GM12878 (cell line): ENCODE results near the gene MDFIC2. TPM values are rescaled to one million over a fixed set of nuclear protein-coding genes. Genes with fewer than 3 reads are reported as not detected.
A peak's percentile ranks its signal among the peaks of the same experiment; 100 is the strongest.

Experiments used
- ATAC-seq: fragments of 200-7000 bp; cut with Tn5 transposase; 3 replicates; pipeline ENCODE4 v1.9.1; 2020; ENCODE audit warnings: mild to moderate bottlenecking, moderate library complexity
- BruUV-seq: library from RNA; stranded (reverse); fragments of 400-500 nt; replicated peaks from 2 replicates; lab custom pipeline; 2021; lab: Mats Ljungman, UMichigan
- CTCF ChIA-PET: fragments of 300-600 bp; sonication (Branson Sonifier 250); formaldehyde crosslinking; extraction: SDS; loops from one replicate; lab custom pipeline; 2021; ENCODE audit warnings: inconsistent platforms; lab: Yijun Ruan, JAX
- POLR2A ChIA-PET: fragments of 350-600 bp; formaldehyde crosslinking; extraction: SDS; loops from one replicate; lab custom pipeline; 2021; ENCODE audit warnings: inconsistent platforms; lab: Charles Lee
- RAD21 ChIA-PET: fragments of 300-600 bp; sonication (Branson Sonifier 250); formaldehyde crosslinking; loops from one replicate; lab custom pipeline; 2023; ENCODE audit warnings: antibody characterized with exemption; ENCODE audit not compliant: unreplicated experiment; lab: Charles Lee
- SMC1A ChIA-PET: fragments of 300-600 bp; sonication (Branson Sonifier 250); formaldehyde crosslinking; loops from one replicate; lab custom pipeline; 2023; ENCODE audit not compliant: unreplicated experiment, uncharacterized antibody; lab: Charles Lee
- DNase-seq: peaks from one replicate; pipeline ENCODE4 v3.0.0-alpha.2; 2011; ENCODE audit warnings: low read depth, low spot score
- FAIRE-seq: peaks from 3 replicates; lab custom pipeline; 2011; peaks lifted over from hg19 to GRCh38; lab: Jason Lieb, UNC
- H2AFZ ChIP-seq: 2 replicates; pipeline ENCODE4 v1.6.0; 2011; ENCODE audit warnings: low read depth, low read length, control low read depth; ENCODE audit not compliant: control insufficient read depth
- H3K27ac ChIP-seq: 2 replicates; pipeline ENCODE4 v1.5.1; 2011; ENCODE audit warnings: control low read depth; ENCODE audit not compliant: control insufficient read depth, insufficient read depth
- H3K27me3 ChIP-seq, 2 experiments: replicated peaks in 1 of 2; 2 replicates each; pipeline versions ENCODE4 v1.6.0 to v1.6.1; 2011; ENCODE audit warnings: low read length in 1 of 2; ENCODE audit not compliant: control insufficient read depth in 2 of 2, insufficient read depth in 2 of 2
- H3K36me3 ChIP-seq, 2 experiments: 2 replicates each; pipeline ENCODE4 v1.5.1; 2011; ENCODE audit warnings: low read length in 1 of 2; ENCODE audit not compliant: control insufficient read depth in 2 of 2, insufficient read depth in 2 of 2
- H3K4me1 ChIP-seq: 2 replicates; pipeline ENCODE4 v1.6.1; 2011; ENCODE audit warnings: mild to moderate bottlenecking, low read length, moderate library complexity, mixed read lengths; ENCODE audit not compliant: control insufficient read depth, insufficient read depth
- H3K4me2 ChIP-seq: 2 replicates; pipeline ENCODE4 v1.6.0; 2011; ENCODE audit warnings: control low read depth; ENCODE audit not compliant: control insufficient read depth, insufficient read depth
- H3K4me3 ChIP-seq: fragments of 200-600 bp; sonication (generic); 2 replicates; pipeline ENCODE4 v1.5.1; 2016
- H3K79me2 ChIP-seq: 2 replicates; pipeline ENCODE4 v1.6.0; 2011; ENCODE audit warnings: low read length; ENCODE audit not compliant: control insufficient read depth, insufficient read depth
- H3K9ac ChIP-seq: 2 replicates; pipeline ENCODE4 v1.8.0; 2011; ENCODE audit warnings: low read length, control low read depth, mixed read lengths; ENCODE audit not compliant: control insufficient read depth, insufficient read depth
- H3K9me3 ChIP-seq: replicated peaks from 3 replicates; pipeline ENCODE4 v1.5.1; 2011; ENCODE audit warnings: mild to moderate bottlenecking, low read length; ENCODE audit not compliant: control insufficient read depth, insufficient read depth
- H4K20me1 ChIP-seq: 2 replicates; pipeline ENCODE4 v1.6.0; 2011; ENCODE audit not compliant: control insufficient read depth, insufficient read depth
- ATF7 ChIP-seq: fragments of 450-650 bp; IDR thresholded peaks from 2 replicates; pipeline ENCODE4 v1.6.1; 2016; ENCODE audit warnings: low read depth, mild to moderate bottlenecking
- BMI1 ChIP-seq: fragments of 450-650 bp; IDR thresholded peaks from 2 replicates; pipeline ENCODE4 v1.6.1; 2016; ENCODE audit warnings: mild to moderate bottlenecking, moderate library complexity, borderline replicate concordance
- CREM ChIP-seq: IDR thresholded peaks from 2 replicates; pipeline ENCODE4 v1.6.1; 2014; ENCODE audit warnings: antibody characterized with exemption, low read depth
- HDGF ChIP-seq: fragments of 450-650 bp; IDR thresholded peaks from 2 replicates; pipeline ENCODE4 v1.6.1; 2016; ENCODE audit warnings: antibody characterized with exemption
- JUNB ChIP-seq: IDR thresholded peaks from 2 replicates; pipeline ENCODE4 v1.6.1; 2016; ENCODE audit warnings: antibody characterized with exemption, mild to moderate bottlenecking
- KLF5 ChIP-seq: fragments of 450-650 bp; IDR thresholded peaks from 2 replicates; pipeline ENCODE4 v1.6.1; 2014; ENCODE audit warnings: mild to moderate bottlenecking; ENCODE audit not compliant: partially characterized antibody
- MEF2A ChIP-seq: IDR thresholded peaks from 2 replicates; pipeline ENCODE4 v1.6.1; 2011; ENCODE audit warnings: low read depth, mild to moderate bottlenecking, low read length, moderate library complexity; ENCODE audit not compliant: insufficient read depth
- NBN ChIP-seq: fragments of 450-650 bp; IDR thresholded peaks from 2 replicates; pipeline ENCODE4 v1.6.1; 2016
- NFXL1 ChIP-seq: fragments of 450-650 bp; IDR thresholded peaks from 2 replicates; pipeline ENCODE4 v1.6.1; 2017; ENCODE audit warnings: antibody characterized with exemption, mild to moderate bottlenecking, borderline replicate concordance
- NR2C1 ChIP-seq: fragments of 450-650 bp; IDR thresholded peaks from 2 replicates; pipeline ENCODE4 v1.6.1; 2017; ENCODE audit warnings: antibody characterized with exemption, mild to moderate bottlenecking, moderate library complexity
- POLR2AphosphoS2 ChIP-seq: IDR thresholded peaks from 2 replicates; pipeline ENCODE4 v1.6.1; 2011; ENCODE audit warnings: low read depth, mild to moderate bottlenecking, low read length, improper control_type of control experiment, moderate library complexity
- SREBF2 ChIP-seq: IDR thresholded peaks from 2 replicates; pipeline ENCODE4 v1.6.1; 2012; ENCODE audit warnings: mild to moderate bottlenecking, low read length
- WGBS: methylation state at CpG from one replicate; pipeline ENCODE4 v1.1.6; 2016; ENCODE audit warnings: low lambda C conversion rate; ENCODE audit not compliant: insufficient replicate concordance, insufficient coverage; ENCODE audit errors: missing lambda C conversion rate; 5-methylcytosine and 5-hydroxymethylcytosine counted together
- in situ Hi-C: fragments of 300-500 bp; cut with MboI; formaldehyde crosslinking; loops from 9 replicates; pipeline ENCODE4 v1.14.3; 2018; ENCODE audit warnings: mixed read lengths
- intact Hi-C: fragments of 100-400 bp; cut with micrococcal nuclease; formaldehyde crosslinking; loops from one replicate; pipeline ENCODE4 v1.14.2; 2022; ENCODE audit not compliant: unreplicated experiment
- polyA plus RNA-seq, 11 experiments: library from polyadenylated mRNA; depleted of rRNA in 4 of 11; unstranded in 6 of 11; stranded (reverse) in 5 of 11; fragments of >200 nt; fragmentation: Nextera tagmentation in 4 of 11; fragmentation: Illumina TruSeq in 1 of 11; extraction: Ambion mirVana in 4 of 11; extraction: Trizol in 1 of 11; gene quantifications; 1 replicate in 1 of 11; 2 replicates in 10 of 11; pipeline versions ENCODE4 v1.2.1 to v1.2.3, GENCODE V29; 2011 to 2016; ENCODE audit warnings: inconsistent platforms in 2 of 11, missing spikeins in 2 of 11, low read depth in 1 of 11
- total RNA-seq, 4 experiments: library from RNA; depleted of rRNA in 3 of 4; stranded (reverse); fragments of >200 nt in 3 of 4; fragmentation: Illumina TruSeq in 1 of 4; extraction: Trizol in 1 of 4; gene quantifications; 2 replicates each; pipeline versions ENCODE4 v1.2.1 to v1.2.3, GENCODE V29; 2013 to 2021
- TF ChIP-seq, protein P1 (sequence below): fragments of 450-650 bp; IDR thresholded peaks from 2 replicates; pipeline ENCODE4 v1.6.1; 2017; ENCODE audit warnings: mild to moderate bottlenecking, moderate library complexity
- TF ChIP-seq, protein P2 (sequence below): fragments of 450-650 bp; IDR thresholded peaks from 2 replicates; pipeline ENCODE4 v1.6.1; 2016; ENCODE audit warnings: mild to moderate bottlenecking, moderate library complexity, borderline replicate concordance
- TF ChIP-seq, protein P3 (sequence below): IDR thresholded peaks from 2 replicates; pipeline ENCODE4 v1.6.1; 2011; ENCODE audit warnings: low read depth, mild to moderate bottlenecking, low read length, moderate library complexity, borderline replicate concordance; ENCODE audit errors: extremely low read depth

Gene MDFIC2
- total and polyA plus RNA-seq, 10 of the 15 experiments (the other 5 are each of a cell fraction or from before 2014, with no cell fraction given), result not detected

DNA sequence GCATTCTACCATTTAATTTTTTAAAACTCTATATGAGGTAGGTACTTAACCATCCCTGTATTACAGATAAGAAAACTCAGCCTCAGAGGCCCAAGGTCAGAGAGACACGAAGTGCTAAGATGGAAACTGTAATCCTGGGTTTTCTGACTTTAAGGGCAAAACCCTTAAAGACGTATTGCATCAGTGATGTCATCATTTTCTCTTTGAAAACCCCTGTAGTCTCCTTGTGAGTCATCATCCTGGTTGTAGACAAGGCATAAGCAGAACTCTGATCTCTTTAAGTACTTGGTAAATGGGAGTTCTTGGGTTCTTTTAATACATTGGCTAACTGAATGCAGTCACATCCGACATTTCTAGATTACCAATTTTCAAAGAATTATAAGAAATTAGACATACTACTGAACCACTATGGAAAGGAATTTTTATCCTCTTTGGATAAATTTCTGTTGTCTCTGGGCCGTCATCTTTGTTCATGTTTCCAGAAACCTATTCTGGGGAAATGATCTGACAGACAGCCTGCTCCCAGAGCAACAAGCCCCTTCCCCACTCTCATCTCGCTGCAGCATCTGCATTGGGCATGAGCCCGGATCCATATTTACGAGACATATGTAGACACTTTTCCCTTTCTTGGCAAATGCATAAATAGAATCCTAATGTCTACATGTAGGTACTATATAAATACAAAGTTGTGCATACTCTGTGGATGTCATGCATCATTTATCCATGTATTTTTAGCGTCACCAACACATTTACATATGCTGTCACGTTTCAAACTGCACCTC is 48.7 kb upstream of the MDFIC2 start:
- Histone ChIP-seq H3K9ac (no peak overlapping the region), H3K9me3 (no peaks in the 10 kb centered on the region), H4K20me1 (no peaks in the 10 kb centered on the region), H3K79me2 (no peaks in the 10 kb centered on the region), H3K27me3 (no peaks in the 10 kb centered on the region; a peak in 1 of 4 replicates), H3K4me3 (no peak overlapping the region), H3K4me1 (no peaks in the 10 kb centered on the region), H3K36me3 (no peaks in the 10 kb centered on the region), H2AFZ (no peak overlapping the region), H3K4me2 (no peak overlapping the region), H3K27ac (no peak overlapping the region)
- intact Hi-C loops, result no loop called here
- FAIRE-seq, result peak; percentile 44
- ATAC-seq, result peak; percentile 93
- SMC1A ChIA-PET, result no interaction called here
- RAD21 ChIA-PET, result interaction anchor here (1.5 kb wide), 1 partner anchor 232 kb away, joined by 3 read pairs; no protein-coding TSS in a partner anchor
- 23% methylated on average over 9 of the region's 9 CpGs for WGBS
- in situ Hi-C loops, result no loop called here
- CTCF ChIA-PET, result interaction anchor here (3.6 kb wide), 1 partner anchor 241 kb away, joined by 26 read pairs; no protein-coding TSS in a partner anchor
- BruUV-seq, result no TSS peak
- POLR2A ChIA-PET, result no interaction called here
- DNase-seq, result peak; percentile 19
- TF ChIP-seq NBN, result no peak
- no peak for TF ChIP-seq NR2C1
- peak; percentile 78 for TF ChIP-seq CREM
- TF ChIP-seq, protein P1, sequence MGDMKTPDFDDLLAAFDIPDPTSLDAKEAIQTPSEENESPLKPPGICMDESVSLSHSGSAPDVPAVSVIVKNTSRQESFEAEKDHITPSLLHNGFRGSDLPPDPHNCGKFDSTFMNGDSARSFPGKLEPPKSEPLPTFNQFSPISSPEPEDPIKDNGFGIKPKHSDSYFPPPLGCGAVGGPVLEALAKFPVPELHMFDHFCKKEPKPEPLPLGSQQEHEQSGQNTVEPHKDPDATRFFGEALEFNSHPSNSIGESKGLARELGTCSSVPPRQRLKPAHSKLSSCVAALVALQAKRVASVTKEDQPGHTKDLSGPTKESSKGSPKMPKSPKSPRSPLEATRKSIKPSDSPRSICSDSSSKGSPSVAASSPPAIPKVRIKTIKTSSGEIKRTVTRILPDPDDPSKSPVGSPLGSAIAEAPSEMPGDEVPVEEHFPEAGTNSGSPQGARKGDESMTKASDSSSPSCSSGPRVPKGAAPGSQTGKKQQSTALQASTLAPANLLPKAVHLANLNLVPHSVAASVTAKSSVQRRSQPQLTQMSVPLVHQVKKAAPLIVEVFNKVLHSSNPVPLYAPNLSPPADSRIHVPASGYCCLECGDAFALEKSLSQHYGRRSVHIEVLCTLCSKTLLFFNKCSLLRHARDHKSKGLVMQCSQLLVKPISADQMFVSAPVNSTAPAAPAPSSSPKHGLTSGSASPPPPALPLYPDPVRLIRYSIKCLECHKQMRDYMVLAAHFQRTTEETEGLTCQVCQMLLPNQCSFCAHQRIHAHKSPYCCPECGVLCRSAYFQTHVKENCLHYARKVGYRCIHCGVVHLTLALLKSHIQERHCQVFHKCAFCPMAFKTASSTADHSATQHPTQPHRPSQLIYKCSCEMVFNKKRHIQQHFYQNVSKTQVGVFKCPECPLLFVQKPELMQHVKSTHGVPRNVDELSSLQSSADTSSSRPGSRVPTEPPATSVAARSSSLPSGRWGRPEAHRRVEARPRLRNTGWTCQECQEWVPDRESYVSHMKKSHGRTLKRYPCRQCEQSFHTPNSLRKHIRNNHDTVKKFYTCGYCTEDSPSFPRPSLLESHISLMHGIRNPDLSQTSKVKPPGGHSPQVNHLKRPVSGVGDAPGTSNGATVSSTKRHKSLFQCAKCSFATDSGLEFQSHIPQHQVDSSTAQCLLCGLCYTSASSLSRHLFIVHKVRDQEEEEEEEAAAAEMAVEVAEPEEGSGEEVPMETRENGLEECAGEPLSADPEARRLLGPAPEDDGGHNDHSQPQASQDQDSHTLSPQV, result no peak
- no peak for TF ChIP-seq HDGF
- no peak for TF ChIP-seq BMI1
- no peak for TF ChIP-seq KLF5
- no peak for TF ChIP-seq NFXL1
- peak; percentile 83 for TF ChIP-seq ATF7
- TF ChIP-seq, protein P2, sequence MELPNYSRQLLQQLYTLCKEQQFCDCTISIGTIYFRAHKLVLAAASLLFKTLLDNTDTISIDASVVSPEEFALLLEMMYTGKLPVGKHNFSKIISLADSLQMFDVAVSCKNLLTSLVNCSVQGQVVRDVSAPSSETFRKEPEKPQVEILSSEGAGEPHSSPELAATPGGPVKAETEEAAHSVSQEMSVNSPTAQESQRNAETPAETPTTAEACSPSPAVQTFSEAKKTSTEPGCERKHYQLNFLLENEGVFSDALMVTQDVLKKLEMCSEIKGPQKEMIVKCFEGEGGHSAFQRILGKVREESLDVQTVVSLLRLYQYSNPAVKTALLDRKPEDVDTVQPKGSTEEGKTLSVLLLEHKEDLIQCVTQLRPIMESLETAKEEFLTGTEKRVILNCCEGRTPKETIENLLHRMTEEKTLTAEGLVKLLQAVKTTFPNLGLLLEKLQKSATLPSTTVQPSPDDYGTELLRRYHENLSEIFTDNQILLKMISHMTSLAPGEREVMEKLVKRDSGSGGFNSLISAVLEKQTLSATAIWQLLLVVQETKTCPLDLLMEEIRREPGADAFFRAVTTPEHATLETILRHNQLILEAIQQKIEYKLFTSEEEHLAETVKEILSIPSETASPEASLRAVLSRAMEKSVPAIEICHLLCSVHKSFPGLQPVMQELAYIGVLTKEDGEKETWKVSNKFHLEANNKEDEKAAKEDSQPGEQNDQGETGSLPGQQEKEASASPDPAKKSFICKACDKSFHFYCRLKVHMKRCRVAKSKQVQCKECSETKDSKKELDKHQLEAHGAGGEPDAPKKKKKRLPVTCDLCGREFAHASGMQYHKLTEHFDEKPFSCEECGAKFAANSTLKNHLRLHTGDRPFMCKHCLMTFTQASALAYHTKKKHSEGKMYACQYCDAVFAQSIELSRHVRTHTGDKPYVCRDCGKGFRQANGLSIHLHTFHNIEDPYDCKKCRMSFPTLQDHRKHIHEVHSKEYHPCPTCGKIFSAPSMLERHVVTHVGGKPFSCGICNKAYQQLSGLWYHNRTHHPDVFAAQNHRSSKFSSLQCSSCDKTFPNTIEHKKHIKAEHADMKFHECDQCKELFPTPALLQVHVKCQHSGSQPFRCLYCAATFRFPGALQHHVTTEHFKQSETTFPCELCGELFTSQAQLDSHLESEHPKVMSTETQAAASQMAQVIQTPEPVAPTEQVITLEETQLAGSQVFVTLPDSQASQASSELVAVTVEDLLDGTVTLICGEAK, result no peak
- TF ChIP-seq SREBF2, result no peak
- no peak for TF ChIP-seq MEF2A
- no peak for TF ChIP-seq POLR2AphosphoS2
- TF ChIP-seq, protein P3, sequence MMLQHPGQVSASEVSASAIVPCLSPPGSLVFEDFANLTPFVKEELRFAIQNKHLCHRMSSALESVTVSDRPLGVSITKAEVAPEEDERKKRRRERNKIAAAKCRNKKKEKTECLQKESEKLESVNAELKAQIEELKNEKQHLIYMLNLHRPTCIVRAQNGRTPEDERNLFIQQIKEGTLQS, result no peak
- TF ChIP-seq JUNB, result peak; percentile 88
